Measurements from ENCODE around the gene ALX3. TPM values are rescaled to one million over a fixed set of nuclear protein-coding genes. Genes with fewer than 3 reads are reported as not detected.

The ALX3 gene
- total and polyA plus RNA-seq, 10 of the 15 experiments (the other 5 are each of a cell fraction or from before 2014, with no cell fraction given) = not detected

DNA sequence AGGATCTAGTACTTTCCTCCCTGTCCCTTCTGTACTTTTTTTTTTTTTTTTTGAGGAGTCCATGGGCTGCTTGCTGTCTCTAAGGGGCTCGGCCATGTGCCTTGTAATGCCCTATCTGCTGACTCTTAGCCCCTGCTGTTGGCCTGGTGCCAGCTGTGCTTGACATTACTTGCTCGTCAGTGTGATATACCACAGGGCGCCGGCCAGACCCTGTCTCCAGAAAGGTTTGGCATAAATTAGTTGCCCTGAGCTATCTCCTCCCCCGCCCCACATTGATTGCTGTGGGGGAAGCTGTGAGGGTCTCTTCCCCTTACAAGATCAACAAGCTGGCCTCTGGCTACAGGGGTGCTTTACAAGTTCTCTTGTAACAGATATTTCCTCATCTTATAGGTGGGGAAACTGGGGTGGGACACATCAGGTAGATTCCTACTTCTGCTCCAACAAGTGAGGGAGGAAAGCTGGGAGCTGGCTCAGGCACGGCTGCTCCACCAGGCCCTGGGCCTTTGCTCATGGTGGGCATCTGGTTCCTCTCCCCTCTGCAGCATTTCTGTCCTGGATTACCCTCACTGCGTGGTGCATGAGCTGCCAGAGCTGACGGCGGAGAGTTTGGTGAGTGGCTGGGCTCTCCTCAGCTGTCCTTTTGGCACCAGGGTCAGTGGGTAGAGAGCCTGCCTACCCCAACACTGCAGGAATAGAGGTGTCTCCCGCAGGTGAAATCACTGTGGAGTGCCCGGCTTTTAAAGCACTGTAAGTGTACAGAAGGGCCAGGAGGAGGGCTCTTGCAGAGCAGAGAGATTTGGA lies 20.5 kb downstream of the ALX3 start:
- no TSS peak for BruUV-seq (replicated peaks)
- H3K27me3 ChIP-seq (replicated peaks in 1 of 2; ENCODE audit: control insufficient read depth in 2 of 2, insufficient read depth in 2 of 2, low read length in 1 of 2) = no peaks in the 10 kb centered on the region
- H3K4me3 ChIP-seq = no peak overlapping the region
- H3K27ac ChIP-seq (ENCODE audit: control insufficient read depth, insufficient read depth) = no peak overlapping the region
- RAD21 ChIA-PET (ENCODE audit: unreplicated experiment) = no interaction called here
- no peaks in the 10 kb centered on the region for H3K9me3 ChIP-seq (replicated peaks; ENCODE audit: control insufficient read depth, insufficient read depth, low read length)
- intact Hi-C loops (cut with micrococcal nuclease; ENCODE audit: unreplicated experiment) = no loop called here
- H3K4me1 ChIP-seq (ENCODE audit: control insufficient read depth, insufficient read depth, low read length) = no peaks in the 10 kb centered on the region
- TF ChIP-seq POLR2A (IDR thresholded peaks at IDR 0.05; ENCODE audit: low read depth, low read length) (0 out of 2 replicates have a peak, but pooled peaks have one; percentile 29), KDM1A (IDR thresholded peaks at IDR 0.05; ENCODE audit: borderline replicate concordance) (no peak)
- H3K79me2 ChIP-seq (ENCODE audit: control insufficient read depth, insufficient read depth, low read length) = no peaks in the 10 kb centered on the region
- no peak overlapping the region for H3K4me2 ChIP-seq (ENCODE audit: control insufficient read depth, insufficient read depth)
- POLR2A ChIA-PET = no interaction called here
- no peak overlapping the region for H2AFZ ChIP-seq (ENCODE audit: control insufficient read depth, low read depth, low read length)
- H3K36me3 ChIP-seq (ENCODE audit: control insufficient read depth in 2 of 2, insufficient read depth in 2 of 2, low read length in 1 of 2) = peaks cover 25 to 27% of the 10 kb centered on the region in 2 experiments
- DNase-seq (ENCODE audit: low read depth, low spot score) (no peak), ATAC-seq (no peak), FAIRE-seq (no peak)
- CTCF ChIA-PET = interaction anchor here (0.6 to 3.1 kb wide), 8 partner anchors 10 to 74 kb away, joined by 3 to 21 read pairs (median 4); partner anchors contain the start of gene STRIP1
- WGBS (ENCODE audit: insufficient coverage, insufficient replicate concordance, low lambda C conversion rate, missing lambda C conversion rate) = 92% methylated on average over 11 of the region's 11 CpGs
- H3K9ac ChIP-seq (ENCODE audit: control insufficient read depth, insufficient read depth, low read length) = no peak overlapping the region
- SMC1A ChIA-PET (ENCODE audit: uncharacterized antibody, unreplicated experiment) = interaction anchor here (0.7 kb wide), 2 partner anchors 20 to 316 kb away, joined by 3 read pairs; no protein-coding TSS in a partner anchor
- in situ Hi-C loops (cut with MboI) = loop anchor here (5.0 kb wide), 1 partner anchor 57 kb away; no protein-coding TSS in a partner anchor
- no peaks in the 10 kb centered on the region for H4K20me1 ChIP-seq (ENCODE audit: control insufficient read depth, insufficient read depth)

DNA sequence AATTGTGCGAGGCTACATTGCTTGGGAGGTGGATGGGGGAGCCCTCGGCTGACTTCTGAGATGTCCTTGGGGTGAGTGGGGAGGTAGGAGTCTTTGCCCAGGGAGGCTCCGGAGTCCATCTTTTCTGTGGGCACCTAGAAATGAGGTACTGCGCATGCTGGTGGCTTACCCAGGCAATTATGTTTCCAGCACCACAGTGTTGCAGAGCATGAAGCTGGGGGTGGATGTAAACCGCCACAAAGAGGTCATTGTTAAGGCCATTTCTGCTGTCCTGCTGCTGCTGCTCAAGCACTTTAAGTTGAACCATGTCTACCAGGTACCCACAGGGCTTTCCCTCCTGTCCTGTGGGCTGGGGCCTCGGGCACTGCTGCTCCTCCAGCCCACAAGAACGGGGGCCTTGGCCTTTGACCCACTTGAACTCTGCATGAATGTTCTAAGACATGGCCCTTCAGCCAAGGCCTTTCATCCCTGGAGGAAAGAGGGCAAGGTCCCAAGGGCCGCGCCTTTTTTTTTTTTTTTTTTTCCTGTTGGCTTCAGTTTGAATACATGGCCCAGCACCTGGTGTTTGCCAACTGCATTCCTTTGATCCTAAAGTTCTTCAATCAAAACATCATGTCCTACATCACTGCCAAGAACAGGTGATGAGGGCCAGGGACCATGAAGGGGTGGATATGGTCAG lies 21.4 kb downstream of the ALX3 start:
- in situ Hi-C loops (cut with MboI) = no loop called here
- CTCF ChIA-PET = interaction anchor here (0.6 to 3.1 kb wide), 3 partner anchors 11 to 75 kb away, joined by 3 to 21 read pairs (median 3); no protein-coding TSS in a partner anchor
- TF ChIP-seq, protein P1, sequence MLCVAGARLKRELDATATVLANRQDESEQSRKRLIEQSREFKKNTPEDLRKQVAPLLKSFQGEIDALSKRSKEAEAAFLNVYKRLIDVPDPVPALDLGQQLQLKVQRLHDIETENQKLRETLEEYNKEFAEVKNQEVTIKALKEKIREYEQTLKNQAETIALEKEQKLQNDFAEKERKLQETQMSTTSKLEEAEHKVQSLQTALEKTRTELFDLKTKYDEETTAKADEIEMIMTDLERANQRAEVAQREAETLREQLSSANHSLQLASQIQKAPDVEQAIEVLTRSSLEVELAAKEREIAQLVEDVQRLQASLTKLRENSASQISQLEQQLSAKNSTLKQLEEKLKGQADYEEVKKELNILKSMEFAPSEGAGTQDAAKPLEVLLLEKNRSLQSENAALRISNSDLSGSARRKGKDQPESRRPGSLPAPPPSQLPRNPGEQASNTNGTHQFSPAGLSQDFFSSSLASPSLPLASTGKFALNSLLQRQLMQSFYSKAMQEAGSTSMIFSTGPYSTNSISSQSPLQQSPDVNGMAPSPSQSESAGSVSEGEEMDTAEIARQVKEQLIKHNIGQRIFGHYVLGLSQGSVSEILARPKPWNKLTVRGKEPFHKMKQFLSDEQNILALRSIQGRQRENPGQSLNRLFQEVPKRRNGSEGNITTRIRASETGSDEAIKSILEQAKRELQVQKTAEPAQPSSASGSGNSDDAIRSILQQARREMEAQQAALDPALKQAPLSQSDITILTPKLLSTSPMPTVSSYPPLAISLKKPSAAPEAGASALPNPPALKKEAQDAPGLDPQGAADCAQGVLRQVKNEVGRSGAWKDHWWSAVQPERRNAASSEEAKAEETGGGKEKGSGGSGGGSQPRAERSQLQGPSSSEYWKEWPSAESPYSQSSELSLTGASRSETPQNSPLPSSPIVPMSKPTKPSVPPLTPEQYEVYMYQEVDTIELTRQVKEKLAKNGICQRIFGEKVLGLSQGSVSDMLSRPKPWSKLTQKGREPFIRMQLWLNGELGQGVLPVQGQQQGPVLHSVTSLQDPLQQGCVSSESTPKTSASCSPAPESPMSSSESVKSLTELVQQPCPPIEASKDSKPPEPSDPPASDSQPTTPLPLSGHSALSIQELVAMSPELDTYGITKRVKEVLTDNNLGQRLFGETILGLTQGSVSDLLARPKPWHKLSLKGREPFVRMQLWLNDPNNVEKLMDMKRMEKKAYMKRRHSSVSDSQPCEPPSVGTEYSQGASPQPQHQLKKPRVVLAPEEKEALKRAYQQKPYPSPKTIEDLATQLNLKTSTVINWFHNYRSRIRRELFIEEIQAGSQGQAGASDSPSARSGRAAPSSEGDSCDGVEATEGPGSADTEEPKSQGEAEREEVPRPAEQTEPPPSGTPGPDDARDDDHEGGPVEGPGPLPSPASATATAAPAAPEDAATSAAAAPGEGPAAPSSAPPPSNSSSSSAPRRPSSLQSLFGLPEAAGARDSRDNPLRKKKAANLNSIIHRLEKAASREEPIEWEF (IDR thresholded peaks at IDR 0.05; ENCODE audit: insufficient replicate concordance, low read depth, low read length) = no peak
- TF ChIP-seq NR2C2 (IDR thresholded peaks at IDR 0.05; ENCODE audit: borderline replicate concordance, control insufficient read depth, insufficient read length, low read depth) (no peak), HCFC1 (IDR thresholded peaks at IDR 0.05; ENCODE audit: low read length) (no peak), SUZ12 (IDR thresholded peaks at IDR 0.05; ENCODE audit: unreplicated experiment) (no peak), NFYA (IDR thresholded peaks at IDR 0.05; ENCODE audit: borderline replicate concordance, low read depth, low read length) (no peak), NR2F1 (conservative IDR thresholded peaks at IDR 0.05) (no peak)

More for the DNA sequence above, 21.4 kb downstream of the ALX3 start:
- no peak for ATAC-seq
- Histone ChIP-seq H3K79me2 (ENCODE audit: control insufficient read depth, insufficient read depth, low read length) (no peaks in the 10 kb centered on the region), H3K9me3 (replicated peaks; ENCODE audit: control insufficient read depth, insufficient read depth, low read length) (no peaks in the 10 kb centered on the region), H3K27ac (ENCODE audit: control insufficient read depth, insufficient read depth) (no peak overlapping the region), H3K4me3 (no peak overlapping the region), H3K9ac (ENCODE audit: control insufficient read depth, insufficient read depth, low read length) (no peak overlapping the region), H4K20me1 (ENCODE audit: control insufficient read depth, insufficient read depth) (no peaks in the 10 kb centered on the region), H3K4me1 (ENCODE audit: control insufficient read depth, insufficient read depth, low read length) (no peaks in the 10 kb centered on the region), H3K36me3 (ENCODE audit: control insufficient read depth in 2 of 2, insufficient read depth in 2 of 2, low read length in 1 of 2) (peaks cover 21 to 25% of the 10 kb centered on the region in 2 experiments), H3K4me2 (ENCODE audit: control insufficient read depth, insufficient read depth) (no peak overlapping the region), H2AFZ (ENCODE audit: control insufficient read depth, low read depth, low read length) (no peak overlapping the region), H3K27me3 (replicated peaks in 1 of 2; ENCODE audit: control insufficient read depth in 2 of 2, insufficient read depth in 2 of 2, low read length in 1 of 2) (no peaks in the 10 kb centered on the region)
- DNase-seq (ENCODE audit: low read depth, low spot score) = no peak
- RAD21 ChIA-PET (ENCODE audit: unreplicated experiment) = no interaction called here
- SMC1A ChIA-PET (ENCODE audit: uncharacterized antibody, unreplicated experiment) = no interaction called here
- POLR2A ChIA-PET = no interaction called here
- intact Hi-C loops (cut with micrococcal nuclease; ENCODE audit: unreplicated experiment) = no loop called here
- WGBS (ENCODE audit: insufficient coverage, insufficient replicate concordance, low lambda C conversion rate, missing lambda C conversion rate) = 87% methylated on average over 7 of the region's 9 CpGs
- TSS peak; percentile 26 for BruUV-seq (replicated peaks)
- FAIRE-seq = no peak

Data from GM12878 (cell line).